Right forelimb (tissue), 1 donor: ENCODE data around the gene INPP5D.
"Not testable (repeated sequence)": the region's sequence is repeated elsewhere in the genome, so short reads cannot be mapped to it uniquely, and the experiment has no call there.

Source experiments
- DNase-seq: peaks from one replicate; pipeline ENCODE4 v3.0.0-alpha.2; 2018

INPP5D gene

DNA sequence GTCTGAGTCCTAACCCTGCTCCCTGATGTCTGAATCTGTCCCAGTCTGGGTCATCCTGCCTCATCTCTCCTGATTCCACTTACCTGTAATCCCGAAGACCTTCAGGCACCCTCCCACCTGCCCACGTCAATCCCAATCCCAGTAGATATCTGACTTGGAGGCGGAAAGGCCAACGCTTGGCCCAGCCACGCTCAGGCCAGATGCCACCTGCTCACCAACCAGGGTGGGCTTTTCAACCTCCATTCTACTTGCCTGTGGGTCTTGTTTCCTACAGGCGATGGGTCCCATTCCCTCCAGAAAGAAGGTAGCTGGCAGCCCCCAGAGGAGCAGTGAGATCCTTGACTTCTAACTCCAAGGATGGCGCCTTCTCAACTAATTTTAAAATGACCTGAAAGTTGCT, 59.7 kb downstream of the INPP5D start:
- no peak for DNase-seq

DNA sequence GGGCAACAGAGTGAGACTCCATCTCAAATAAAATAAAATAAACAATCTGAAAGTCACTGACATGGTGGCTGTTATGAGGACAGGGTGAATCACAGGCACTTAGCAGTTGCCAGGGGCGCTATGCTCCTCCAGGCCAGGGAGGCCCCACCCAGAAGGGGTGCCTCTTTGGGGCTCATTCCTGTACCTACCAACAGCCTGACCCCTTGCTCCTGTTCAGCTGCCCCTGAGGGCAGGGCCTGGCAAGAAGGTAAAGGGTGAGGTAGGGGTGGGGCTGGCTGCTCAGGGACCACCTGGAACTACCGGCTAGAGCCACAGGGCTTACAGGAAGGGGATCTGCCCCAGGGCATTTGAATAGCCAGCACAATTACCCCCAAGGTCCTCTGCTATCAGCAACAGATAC, 60.3 kb downstream of the INPP5D start:
- no peak for DNase-seq

DNA sequence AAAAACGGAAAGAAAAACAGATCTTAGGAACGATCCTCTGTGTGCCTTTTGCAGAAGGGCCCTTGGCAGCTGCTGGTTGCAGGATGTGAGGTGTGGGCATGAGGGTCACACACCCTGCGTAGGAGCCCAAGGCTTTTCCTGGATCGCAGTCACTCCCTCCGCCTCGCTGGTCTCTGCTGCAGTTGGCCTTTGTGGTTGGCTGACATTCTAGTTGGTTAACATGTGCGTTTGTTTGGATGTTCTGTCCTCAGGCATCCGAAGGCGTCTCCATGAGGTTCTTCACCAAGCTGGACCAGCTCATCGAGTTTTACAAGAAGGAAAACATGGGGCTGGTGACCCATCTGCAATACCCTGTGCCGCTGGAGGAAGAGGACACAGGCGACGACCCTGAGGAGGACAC, 61.7 kb downstream of the INPP5D start:
- DNase-seq: peak; percentile 21

- DNase-seq: no peak
Measured at GRCh38 chr2:233122541-233122940, 62.4 kb downstream of the INPP5D start.

DNA sequence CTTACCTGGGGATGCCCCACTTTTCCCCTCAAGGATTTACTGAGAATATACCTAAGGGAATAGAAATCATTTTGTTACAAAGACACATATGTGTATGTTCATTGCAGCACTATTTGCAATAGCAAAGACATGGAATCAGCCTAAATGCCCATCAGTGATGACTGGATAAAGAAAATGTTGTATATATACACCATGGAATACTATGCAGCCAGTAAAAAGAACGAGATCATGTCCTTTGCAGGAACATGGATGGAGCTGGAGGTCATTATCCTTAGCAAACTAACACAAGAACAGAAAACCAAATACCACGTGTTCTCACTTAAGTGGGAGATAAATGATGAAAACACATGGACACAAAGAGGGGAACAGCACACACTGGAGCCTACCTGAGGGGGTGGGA, 63.4 kb downstream of the INPP5D start:
- not testable (repeated sequence) for DNase-seq

- peak; percentile 42 for DNase-seq
Measured at GRCh38 chr2:233124421-233125080, 64.4 kb downstream of the INPP5D start.

GRCh38 chr2:233125455-233126065, 65.4 kb downstream of the INPP5D start:
- peak; percentile 20 for DNase-seq

DNA sequence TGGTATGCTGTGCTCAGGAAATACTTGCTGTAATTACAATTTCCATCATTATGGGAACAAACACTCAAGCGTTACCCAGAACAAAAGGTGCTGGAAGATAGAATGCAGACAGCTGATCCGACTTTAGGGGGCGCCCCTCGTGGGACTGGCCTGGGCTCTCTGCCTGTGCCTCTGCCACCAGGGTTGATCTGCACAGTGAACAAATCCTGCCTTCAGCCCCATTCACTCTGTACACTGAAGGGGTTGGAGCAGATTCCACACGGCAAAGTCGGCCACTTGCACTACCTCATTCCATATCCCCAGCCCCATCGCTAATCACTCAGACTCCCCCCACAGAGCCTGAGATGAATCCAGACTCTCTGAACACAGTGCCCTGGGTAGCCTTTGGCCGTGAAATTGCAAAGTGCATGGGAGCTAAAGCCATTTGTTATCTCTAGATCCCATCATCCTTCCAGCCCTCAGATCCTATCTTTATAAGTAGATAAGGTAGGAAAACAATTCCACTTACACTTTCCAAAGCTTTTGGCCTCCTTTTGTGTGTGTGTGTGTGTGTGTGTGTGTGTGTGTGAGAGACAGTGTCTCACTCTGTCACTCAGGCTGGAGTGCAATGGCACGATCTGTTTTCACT, 69.3 kb downstream of the INPP5D start:
- peak; percentile 17 for DNase-seq

- DNase-seq: no peak
Measured at GRCh38 chr2:233130024-233130423, 69.9 kb downstream of the INPP5D start.

- peak; percentile 36 for DNase-seq
Measured at GRCh38 chr2:233130481-233131020, 70.4 kb downstream of the INPP5D start.

GRCh38 chr2:233131936-233132720, 72.0 kb downstream of the INPP5D start:
- peak; percentile 39 for DNase-seq

GRCh38 chr2:233133239-233133638, 73.1 kb downstream of the INPP5D start:
- peak; percentile 13 for DNase-seq

- DNase-seq: no peak
Measured at GRCh38 chr2:233135421-233135820, 75.3 kb downstream of the INPP5D start.

- no peak for DNase-seq
Measured at GRCh38 chr2:233137040-233137439, 76.9 kb downstream of the INPP5D start.

DNA sequence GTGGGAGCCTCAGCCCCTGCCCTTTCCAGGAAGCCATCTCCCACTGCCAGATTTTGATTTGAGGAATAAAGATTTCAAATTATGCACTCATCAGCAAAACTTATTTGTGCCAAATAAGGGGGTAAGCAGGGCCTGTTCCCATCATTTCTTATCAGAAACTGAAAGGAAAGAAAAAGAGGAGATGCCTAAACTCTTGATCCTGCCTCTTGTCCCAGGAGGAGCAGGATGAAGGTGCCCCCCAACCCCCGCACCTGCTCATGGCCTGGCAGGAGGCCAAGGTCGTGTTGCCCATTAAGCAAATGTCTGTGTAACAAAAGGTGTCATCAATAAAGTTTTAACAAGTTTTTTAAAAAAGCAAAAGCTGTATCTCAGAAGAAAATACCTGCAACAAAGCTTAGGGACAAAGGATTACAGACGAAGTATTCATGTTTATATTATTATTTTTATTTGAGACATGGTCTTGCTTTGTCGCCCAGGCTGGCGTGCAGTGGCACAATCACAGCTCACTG, 80.0 kb downstream of the INPP5D start:
- no peak for DNase-seq

DNA sequence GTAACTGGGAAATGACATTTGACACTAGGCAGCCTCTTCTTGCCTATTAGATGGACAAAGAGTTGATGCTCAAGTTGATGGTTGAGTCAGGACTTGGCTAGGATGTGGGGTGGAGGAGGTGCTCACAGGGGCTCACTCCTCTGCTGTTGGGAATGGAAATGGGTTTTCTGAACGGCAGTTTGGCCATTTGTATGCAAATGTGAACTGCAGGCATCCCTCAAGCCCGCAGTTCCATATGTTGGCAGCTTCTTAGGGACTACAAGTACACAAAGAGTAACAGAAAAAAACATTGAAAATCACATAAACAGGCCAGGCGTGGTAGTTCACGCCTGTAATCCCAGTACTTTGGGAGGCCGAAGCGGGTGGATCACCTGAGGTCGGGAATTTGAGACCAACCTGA, 80.8 kb downstream of the INPP5D start:
- no peak for DNase-seq

- no peak for DNase-seq
Measured at GRCh38 chr2:233141901-233142300, 81.8 kb downstream of the INPP5D start.

- DNase-seq: peak; percentile 21
Measured at GRCh38 chr2:233142355-233142897, 82.3 kb downstream of the INPP5D start.

DNA sequence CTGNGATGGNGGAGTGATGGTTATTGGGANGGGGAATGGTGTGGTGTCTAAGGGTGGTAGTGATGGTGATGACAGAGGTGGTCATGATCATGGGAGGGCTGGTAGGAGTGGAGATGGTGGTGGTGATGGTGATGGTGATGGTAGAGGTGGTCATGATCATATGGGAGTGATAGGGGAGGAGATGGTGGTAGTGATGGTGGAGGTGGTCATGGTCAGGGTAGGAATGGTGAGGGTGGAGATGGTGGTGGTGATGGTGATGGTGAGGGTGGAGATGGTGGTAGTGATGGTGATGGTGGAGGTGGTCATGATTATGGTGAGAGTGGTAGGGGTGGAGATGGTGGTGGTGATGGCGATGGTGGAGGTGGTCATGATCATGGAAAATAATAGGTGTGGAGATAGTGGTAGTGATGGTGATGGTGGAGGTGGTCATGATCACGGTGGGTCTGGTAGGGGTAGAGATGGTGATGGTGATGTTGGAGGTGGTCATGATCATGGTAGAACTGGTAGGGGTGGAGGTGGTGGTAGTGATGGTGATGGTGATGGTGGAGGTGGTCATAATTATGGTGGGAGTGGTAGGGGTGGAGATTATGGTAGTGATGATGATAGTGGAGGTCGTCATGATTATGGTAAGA, 83.7 kb downstream of the INPP5D start:
- no peak for DNase-seq

- no peak for DNase-seq
Measured at GRCh38 chr2:233145726-233146125, 85.6 kb downstream of the INPP5D start.

DNA sequence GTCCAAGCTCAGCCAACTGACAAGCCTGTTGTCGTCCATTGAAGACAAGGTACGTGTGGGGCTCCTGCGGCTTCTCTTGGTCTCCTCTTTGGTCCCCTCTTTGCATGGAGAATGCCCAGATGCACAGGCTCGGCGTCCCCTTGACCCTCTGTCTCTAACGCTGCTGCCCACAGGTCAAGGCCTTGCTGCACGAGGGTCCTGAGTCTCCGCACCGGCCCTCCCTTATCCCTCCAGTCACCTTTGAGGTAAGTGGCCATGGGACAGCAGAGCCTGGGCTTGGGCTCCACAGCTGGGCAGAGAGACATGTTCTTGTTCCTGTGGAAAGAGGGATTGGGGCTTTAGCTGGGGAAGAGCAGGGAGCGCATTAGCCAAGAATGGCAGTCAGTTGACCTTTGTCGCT, 86.1 kb downstream of the INPP5D start:
- peak; percentile 31 for DNase-seq

DNA sequence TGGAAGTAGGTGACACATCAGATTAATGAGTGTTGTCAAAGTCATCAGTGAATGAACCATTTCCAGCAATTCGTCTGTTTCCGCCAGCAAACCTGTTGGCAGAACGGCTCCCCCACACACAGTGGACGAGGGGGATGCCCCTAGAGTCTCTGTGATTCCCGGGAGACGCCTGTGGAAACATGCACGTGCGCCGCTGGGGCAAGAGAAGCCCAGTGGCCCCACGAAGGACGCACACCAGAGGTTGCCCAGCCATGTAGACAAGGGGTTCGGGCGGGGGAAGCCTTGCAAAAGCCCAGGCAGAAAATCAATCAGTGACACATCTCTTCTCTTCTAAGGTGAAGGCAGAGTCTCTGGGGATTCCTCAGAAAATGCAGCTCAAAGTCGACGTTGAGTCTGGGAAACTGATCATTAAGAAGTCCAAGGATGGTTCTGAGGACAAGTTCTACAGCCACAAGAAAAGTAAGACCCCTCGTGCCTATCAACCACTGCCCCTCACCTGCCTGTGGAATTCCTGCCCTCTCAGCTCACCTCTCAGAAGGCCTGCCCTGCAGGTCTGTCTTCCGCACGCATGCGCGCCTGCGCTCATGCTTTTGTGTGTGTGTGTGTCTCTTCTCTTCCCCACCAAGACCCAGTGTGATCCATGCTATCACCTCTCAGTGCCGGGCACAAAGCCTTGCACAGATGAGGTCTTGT, 87.1 kb downstream of the INPP5D start:
- no peak for DNase-seq
